ENCODE results near the gene SLC22A17.
A peak's percentile ranks its signal among the peaks of the same experiment; 100 is the strongest.
"Not testable (repeated sequence)": the region's sequence is repeated elsewhere in the genome, so short reads cannot be mapped to it uniquely, and the experiment has no call there.

SLC22A17 gene

DNA sequence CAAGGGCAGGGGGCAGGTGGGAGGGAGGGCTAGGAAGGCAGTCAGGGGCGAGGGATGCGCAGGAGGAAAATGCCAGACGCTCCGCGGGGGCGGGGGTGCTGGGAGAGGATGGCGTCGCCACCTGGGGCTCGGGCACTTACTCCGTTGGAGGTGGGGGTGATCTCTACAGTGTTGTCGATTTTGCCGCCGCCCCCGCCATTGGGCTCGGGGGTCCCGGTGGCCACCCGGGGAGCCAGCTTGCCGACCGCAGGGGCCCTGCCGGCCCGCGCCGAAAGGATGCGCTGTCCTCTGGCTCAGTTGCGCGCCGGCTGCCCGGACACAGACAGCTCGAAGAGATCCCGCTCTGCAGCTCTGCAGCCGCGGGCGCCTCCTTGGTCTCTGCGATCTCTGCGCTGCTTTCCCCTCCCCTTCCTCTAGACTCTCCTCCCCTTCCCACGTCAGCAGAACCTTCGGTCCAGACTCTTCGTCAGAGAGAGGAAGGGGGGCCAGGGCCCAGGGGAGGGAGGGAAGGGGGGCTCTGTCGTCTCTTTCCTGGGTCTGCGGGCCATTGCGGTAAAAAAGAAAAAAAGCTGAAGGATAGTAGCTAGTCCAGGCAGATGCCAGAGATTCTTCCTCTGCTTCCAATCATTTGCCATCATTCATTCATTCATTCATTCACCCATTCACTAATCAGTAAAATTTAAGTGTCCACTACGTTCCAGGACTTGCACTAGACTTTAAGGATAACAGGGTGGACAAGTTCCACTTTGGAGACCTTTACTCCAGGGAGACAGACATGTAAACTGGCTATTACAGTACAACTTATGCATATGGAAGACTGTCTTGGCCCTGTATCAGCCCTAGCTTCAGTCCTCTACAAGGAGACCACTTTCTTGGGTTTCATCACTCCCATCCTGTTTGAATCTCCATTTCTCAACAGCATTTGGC lies at the start of gene SLC22A17:
Gene SLC22A17 (minus strand): TSS at position 382 of the 927 bp plus-strand sequence.
- peak; percentile 93 for DNase-seq

DNA sequence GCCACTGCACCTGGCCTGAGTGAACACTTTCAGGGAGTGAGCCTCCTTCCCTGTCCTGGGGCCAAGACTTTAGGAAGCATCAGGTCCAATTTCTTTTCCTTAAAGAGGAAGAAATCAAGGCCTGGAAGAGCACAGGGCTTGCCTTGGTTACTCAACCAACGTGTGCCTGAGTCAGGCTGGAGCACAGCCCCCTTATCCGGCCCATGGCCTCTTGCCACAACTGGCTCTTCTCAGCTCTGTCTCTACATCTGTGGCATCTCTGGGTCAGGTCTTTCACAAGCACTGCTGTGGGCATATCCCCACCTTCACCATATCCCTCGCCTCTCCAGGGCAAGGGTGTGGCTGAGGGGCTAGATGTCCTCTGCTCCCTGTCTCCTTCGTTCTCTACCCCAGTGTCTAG lies 48.6 kb upstream of the SLC22A17 start:
- DNase-seq = no peak

DNA sequence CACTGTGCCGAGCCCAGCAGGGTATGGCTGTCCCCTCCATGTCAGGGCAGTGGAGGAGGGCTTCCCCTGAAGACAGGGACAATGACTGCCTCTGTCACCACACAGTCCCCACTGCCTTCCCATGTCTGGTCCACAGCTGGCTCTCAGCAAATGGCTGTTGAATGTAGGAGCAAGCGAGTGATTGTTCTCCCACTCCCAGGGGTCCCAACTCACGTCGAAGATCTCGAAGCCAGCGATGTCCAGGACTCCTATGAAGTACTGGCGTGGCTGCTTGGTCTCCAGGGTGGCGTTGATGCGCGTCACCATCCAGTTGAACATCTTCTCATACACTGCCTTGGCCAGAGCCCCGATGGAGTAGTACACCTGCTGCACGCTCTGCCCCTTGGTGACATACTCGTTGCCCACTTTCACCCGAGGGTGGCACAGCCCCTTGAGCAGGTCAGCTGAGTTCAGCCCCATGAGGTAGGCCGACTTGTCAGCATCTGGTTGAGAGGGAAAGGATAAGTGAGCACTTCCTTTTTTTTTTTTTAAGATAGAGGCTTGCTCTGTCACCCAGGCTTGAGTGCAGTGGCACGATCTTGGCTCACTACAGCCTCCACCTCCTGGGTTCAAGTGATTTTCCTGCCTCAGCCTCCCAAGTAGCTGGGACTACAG lies 47.9 kb upstream of the SLC22A17 start:
- not testable (repeated sequence) for DNase-seq

DNA sequence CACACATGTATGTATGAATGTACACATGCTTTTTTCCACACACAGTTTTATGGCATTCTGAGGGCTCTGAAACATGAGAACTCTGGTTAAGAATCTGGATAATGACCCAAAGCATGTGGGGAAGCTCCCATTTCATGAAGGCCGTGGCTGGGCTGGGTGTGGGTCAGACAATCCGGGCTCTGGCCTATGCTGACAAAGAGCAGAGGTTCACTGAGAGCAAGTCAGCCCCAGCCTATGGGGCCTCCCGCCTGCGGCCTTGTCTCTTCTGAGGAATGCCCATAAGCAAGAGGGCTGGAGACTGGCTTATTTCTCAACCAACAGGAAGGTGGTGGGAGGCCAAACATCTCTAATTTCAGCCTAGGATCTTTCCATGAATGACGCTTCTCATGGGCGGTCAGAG lies 46.9 kb upstream of the SLC22A17 start:
- DNase-seq = no peak

DNA sequence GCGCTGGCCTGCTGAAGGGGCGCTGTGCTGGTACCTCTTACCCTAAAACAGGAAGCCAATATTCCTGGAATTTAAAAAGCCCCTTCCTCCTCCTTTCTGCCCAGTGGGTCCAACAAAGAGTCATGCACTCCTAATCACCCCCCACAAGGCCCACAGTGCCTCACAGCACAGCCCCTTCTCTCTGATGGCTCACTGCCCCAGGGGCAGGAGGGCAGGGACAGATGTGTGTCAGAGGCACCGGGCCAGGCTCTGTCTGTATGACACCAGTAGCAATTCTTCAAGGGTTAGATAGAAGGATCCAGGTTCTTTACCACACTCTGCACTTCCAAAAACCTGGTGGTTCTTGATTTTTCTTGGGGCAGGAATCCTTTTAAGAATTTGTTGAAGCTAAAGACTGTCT lies 46.4 kb upstream of the SLC22A17 start:
- no peak for DNase-seq

DNA sequence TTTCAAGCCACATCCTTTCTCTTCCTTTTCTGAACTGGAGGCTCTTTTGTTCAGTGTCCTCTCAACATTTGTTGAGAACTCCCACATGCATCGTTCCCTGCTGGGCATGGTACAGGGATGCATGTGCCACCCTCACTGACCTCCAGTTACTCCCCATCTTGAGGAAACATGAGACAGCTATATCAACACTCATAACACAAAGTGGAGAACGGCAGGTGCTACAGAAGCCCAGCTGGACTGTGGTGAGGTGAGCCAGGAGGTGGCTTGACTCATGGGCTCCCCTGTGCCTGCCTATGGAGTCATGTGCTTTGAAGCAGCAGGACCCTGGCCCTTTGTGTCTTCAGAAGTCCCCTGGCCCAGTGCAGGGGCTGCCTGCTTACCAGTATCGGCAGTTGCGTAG lies 45.7 kb upstream of the SLC22A17 start:
- DNase-seq = no peak

DNA sequence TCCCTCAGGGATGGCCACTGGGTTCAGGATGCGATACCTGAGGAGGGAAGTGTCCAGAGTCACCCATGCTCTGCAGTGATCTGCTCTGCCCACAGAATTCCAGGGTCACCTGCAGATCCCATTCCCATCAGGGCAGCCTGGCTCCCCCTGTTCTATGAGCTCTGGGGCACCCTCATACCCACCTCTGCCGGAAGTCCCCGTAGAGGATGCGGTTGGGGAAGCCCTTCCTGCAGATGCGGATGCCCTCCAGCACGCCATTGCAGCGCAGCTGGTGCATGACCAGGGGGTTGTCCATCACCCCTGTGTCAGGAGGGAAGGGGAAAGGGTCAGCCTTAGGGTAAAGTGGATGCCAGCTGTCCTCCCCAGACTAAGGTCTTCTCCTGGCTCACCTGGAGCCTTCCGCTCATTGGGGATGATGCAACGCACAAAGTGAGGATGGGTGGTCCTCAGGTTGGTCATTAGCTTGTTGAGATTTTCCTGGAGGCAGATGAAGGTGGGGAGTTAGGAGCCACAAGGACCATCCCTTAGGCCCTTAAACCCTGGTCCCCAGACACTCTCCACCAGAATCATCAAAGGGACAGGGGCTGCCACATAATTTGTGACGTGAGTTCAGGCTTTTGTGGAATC lies 44.2 kb upstream of the SLC22A17 start:
- DNase-seq = no peak

DNA sequence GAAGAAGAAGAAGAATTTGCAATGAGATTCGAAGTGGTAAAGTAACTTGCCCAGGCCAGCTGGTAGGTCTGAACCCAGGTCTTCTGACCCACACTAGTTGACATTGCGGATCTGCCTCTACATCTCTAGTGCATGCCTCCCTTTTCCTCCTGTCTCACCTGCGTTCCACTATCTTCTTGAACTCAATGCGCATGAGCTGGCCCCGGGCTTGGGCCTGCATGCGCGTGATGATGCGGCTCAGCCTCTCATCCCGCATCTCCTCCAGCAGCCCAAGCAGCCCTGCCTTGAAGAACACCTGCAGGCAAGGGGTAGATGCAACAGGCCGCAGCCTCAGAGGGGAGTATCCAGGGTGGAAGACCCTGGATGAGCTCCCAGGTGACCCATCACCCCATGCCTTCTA lies 43.4 kb upstream of the SLC22A17 start:
- DNase-seq = no peak

DNA sequence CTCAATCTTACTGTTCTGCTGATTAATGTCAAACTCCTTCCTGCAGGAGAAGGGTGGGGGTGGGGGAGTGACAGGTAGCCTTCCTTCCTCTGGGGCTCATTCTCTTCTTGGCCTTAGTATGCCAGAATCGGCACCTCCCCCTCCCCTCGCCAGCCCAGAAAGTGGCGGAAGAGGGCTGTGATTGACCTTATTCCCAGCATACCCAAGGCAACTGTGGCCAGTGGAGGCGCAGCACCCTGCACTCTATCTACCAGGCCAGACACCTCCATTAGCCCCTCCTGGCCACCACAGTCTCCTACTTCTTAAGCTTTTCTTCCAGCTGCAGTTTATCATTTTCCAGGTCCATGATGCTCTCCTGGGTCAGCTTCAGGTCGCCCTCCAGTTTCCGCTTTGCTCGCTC lies 39.9 kb upstream of the SLC22A17 start:
- no peak for DNase-seq

DNA sequence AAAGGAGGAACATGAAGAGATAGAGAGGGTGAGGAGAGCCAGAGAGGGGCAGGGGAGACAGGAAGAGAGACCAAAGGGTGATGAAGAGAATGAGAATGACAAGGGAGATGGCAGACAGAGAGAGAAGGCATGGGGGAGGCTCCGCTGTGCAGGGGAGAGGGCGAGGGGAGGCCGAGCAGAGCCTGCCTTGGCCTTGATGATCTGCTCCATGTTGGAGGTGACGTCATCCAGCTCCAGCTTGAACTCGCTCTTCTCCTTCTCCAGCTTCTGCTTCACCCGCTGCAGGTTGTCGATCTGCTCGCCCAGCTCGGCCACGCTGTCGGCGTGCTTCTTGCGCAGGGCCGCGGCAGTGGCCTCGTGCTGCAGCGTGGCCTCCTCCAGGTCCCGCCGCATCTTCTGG lies 37.2 kb upstream of the SLC22A17 start:
- not testable (repeated sequence) for DNase-seq

DNA sequence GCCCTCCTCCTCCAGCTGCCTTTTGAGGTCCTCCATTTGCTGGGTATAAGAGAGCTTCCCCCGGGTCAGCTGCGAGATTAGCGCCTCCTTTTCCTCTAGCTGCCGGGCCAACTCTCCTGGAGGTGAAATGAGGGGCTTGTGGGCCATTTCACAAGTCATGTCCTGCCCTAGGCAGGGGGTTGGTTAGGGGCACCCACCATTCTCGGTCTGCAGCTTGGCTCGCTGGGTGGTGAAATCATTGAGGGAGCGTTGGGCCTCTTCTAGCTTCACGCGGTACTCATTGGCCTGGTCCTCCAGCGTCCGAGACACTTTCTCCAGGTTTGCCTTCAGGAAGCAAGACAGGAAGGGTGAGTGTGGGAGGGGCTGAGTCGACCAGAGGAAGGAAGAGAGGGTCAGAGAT lies 36.7 kb upstream of the SLC22A17 start:
- DNase-seq = no peak

DNA sequence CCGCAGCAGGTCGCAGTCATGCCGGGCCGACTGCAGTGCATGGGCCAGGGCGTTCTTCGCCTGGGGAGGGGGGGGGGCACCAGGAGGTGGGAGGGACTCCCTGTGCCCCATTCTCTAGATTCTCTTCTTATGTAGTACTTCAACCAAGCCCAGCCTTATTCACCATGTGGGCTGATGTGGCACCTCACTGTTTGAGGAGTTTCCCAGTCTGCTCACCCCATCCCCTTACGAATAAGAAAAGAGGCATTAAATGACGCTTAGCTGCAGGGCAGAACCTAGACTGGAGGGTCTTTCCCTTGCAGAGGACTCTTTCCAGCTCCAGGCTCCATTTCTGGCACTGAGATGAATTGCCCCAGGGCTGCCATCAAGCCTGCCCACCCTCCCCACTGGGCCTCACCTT lies 36.3 kb upstream of the SLC22A17 start:
- no peak for DNase-seq

DNA sequence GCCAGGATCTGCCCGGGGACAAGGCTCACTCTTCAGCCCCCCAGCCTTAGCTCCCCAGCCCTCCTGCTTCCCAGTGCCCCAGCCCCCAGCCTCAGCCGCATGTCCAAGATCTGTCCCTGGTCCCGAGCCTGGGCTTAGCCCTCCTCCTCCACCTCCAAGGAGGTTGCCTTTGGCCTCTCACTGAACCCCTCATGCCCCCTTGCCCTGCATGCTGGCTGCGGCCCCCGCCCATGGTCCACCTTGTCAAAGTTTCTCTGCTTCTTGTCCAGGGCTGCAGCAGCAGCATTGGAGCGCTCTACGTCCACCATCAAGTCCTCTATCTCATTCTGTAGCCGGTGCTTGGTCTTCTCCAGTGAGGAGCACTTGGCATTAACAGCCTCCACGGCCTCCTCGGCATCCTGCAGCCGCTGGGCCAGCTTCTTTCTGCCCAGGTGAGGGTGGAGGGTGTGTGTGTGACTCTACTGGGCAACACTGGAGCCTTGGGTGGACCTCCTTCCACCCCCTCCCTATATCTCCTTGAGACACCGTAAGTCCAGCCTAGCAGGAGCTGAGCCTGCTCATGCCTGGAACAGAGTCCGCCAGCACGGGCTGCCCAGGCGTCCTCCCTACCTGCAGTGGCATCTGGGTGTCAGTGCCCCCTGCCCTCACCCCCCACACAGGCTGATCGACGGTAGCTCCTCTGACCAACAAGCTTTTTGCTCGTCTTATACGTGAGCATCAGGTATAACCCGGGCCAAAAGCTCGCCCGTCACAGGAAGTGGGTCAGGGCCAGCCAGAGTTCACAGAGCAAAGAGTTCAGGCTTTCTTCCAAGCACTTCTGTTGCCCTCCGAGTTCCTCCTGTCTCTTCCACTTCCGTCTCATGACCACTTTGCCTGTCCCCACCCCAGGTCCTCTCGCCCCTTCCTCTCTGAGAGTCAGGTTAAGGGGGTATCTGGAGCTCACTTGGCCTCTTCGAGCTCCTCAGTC lies 35.5 kb upstream of the SLC22A17 start:
- no peak for DNase-seq

DNA sequence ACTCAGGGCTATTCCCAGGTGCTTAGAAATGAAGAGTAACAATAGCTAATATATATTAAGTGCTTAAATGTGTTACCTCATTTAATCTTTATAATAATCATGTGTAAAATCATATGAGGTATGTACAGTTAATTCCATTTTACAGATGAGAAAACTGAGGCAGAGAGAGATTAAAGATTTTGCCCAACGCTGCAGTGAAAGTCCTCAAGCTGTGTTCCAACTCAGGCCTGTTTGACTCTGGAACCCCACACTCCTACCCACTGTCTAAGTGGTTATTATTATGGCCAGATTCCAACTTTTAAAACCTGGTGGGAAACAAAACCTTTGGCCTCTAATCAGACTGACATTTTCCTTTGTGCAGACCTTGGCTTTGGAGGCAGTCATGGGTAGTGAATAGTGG lies 34.3 kb upstream of the SLC22A17 start:
- no peak for DNase-seq

DNA sequence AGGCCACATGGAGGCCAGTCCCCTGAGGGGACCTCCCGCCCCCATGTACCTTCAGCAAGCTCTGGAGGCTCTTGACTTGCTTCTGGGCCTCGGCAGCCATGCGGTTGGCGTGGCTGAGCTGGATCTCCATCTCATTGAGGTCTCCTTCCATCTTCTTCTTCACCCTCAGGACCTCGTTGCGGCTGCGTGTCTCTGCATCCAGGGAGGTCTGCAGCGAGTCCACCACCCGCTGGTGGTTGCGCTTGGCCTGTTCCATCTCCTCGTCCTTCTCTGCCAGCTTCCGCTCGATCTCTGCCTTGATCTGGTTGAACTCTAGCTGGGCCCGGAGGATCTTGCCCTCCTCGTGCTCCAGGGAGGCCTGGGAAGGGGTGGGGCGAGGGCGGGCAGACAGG lies 33.6 kb upstream of the SLC22A17 start:
- DNase-seq = not testable (repeated sequence)

DNA sequence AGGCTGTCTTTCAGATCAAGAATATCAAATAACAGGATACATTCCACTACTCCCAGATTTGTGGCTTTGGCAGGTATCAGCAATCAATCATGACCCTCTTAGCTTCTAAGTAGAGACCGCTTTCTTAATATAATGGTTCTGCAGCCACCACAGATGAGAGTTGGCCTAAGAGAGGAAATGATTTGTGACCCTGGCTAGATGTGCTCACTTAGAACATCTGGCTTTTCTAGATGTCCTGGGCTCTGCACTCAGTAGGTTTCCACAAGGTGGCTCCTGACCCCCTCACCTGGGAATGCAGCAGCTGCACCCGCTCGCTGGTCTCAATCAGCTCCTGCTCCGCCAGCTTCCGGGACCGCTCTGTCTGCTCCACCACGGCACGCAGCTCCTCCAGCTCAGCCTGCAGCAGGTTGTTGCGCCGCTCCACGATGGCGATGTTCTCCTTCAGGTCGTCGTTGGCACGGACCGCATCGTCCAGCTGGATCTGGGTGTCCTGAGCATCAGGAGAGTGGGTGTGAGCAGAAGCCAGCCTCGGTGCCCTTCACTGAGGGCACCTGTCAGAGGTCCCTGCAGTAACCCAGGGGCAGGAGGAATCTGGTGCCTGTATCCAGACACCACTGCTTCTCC lies 33.1 kb upstream of the SLC22A17 start:
- DNase-seq = no peak

DNA sequence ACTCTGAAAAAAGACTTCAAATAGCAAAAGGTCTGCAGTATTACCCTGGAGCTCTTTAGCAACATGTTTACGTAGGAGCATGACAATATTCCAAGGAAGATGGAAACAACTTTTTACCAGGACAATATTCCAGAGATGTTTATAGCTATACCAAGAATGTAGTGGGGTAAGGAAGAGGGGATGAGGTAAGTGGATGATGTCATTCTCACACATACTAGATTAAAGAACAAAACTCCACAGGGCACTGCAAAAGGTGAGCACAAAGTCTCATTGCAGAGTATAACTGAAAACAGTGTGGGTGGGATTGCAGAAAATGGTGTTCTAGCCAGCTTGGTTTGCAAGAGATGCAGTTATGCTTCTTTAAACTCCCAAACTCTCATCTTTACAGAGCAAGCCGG lies 32.6 kb upstream of the SLC22A17 start:
- no peak for DNase-seq

DNA sequence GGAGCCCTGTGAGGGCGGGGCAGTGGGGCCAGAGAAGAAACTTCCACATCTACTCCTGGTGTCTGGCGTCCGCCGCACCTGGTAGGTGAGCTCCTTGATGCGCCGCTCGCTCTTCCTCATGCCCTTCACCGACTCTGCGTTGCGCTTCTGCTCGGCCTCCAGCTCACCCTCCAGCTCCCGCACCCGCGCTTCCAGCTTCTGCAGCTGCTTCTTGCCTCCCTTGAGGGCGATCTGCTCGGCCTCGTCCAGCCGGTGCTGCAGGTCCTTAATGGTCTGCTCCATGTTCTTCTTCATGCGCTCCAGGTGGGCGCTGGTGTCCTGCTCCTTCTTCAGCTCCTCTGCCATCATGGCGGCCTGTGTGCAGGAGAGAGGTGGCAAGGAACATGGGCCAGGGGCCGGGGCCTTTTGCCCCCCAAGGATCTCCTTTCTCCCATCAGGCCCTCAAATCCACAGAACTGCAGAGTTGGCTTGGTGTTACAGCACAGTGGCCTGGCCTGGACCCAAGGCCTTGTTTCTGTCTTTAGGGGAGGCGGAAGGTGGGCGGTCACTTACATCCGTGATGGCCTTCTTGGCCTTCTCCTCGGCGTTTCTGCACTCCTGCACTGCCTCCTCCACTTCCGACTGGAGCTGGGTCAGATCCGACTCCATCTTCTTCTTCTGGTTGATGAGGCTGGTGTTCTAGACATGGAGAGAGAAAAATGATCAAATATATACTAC lies 31.8 kb upstream of the SLC22A17 start:
- DNase-seq = no peak

DNA sequence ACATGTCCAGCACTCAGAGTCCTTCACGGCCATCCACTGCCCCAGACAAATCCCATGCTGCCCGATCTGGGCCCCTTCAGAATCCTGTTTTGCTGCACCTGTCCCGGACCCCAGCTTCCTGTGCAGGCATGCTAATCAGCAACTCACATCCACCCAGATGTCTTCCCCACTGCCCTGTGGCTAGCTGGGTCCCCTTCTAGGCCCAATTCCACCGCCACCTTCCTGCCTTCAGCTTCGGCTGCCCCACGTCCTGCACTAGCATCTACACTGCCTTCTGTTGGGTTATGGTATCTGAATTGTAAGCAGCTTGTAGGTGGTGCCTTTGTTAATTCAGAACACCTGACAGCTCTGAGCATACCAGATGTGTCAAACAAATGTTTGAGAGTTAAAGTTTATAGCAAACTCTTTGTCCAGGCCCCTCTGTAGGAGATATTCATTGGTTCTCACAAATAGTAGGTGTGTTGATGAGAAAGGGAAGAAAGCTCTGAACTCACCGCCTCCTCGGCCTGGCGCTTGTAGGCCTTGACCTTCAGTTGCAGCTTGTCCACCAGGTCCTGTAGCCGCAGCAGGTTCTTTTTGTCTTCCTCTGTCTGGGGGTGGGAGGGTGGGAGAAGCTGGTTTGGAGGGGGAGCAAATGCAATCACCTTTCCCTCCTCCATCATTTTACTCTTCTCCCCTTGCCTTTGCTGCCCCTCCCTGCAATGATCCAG lies 30.2 kb upstream of the SLC22A17 start:
- DNase-seq = no peak

DNA sequence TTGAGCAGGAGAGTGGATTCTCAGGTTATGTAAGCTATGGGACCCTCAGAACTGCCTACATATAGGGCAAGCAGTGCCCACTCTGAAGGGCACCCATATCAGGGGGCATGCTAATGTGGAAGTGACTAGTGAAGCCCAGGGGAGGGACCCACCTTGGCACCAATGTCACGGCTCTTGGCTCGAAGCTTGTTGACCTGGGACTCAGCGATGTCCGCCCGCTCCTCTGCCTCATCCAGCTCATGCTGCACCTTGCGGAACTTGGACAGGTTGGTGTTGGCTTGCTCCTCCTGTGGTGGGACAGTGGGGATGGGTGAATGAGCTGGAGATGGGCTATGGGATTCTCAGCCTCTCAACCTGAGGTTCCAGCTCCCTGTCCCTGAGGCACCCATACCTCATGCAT lies 29.6 kb upstream of the SLC22A17 start:
- DNase-seq = no peak

DNA sequence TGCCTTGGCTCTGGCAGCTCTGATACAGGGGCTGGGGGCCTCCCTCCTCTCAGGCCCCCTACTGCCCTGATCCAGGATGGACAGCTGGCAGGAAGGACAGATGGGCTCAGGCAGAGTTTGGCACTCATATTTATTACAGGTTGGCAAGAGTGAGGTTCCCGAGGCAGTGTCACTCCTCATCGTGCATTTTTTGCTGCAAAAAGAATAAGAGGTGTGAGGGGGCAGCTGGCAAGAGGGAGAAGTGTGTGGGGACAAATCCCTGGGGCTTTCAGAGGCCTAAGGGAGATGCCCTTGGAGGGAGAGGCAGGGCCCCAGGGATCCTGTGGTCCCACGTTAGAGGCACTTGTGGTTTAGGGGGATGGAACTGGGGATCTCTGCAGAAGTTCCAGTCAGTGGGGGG lies 29.2 kb upstream of the SLC22A17 start:
- DNase-seq = no peak

All from right forelimb (tissue), 1 donor.